Hepatocyte (in vitro differentiated cells): ENCODE results near the gene MYO18B. TPM values are rescaled to one million over a fixed set of nuclear protein-coding genes. Genes with fewer than 3 reads are reported as not detected.

ENCODE experiments used
- DNase-seq: peaks from one replicate; pipeline ENCODE4 v3.0.0-alpha.2; 2016; ENCODE audit warnings: low spot score
- H2AFZ ChIP-seq: fragments of 200-600 bp; sonication (generic); 2 replicates; pipeline ENCODE4 v1.6.0; 2016; ENCODE audit warnings: antibody characterized with exemption, mild to moderate bottlenecking
- H3K27ac ChIP-seq: fragments of 200-600 bp; sonication (generic); 2 replicates; pipeline ENCODE4 v1.5.1; 2016; ENCODE audit warnings: mild to moderate bottlenecking
- H3K27me3 ChIP-seq: fragments of 200-600 bp; sonication (generic); 2 replicates; pipeline ENCODE4 v1.6.1; 2016
- H3K36me3 ChIP-seq: fragments of 200-600 bp; sonication (generic); replicated peaks from 2 replicates; pipeline ENCODE4 v1.5.1; 2016; ENCODE audit warnings: low read depth; ENCODE audit not compliant: insufficient read depth
- H3K4me1 ChIP-seq: fragments of 200-600 bp; sonication (generic); 2 replicates; pipeline ENCODE4 v1.5.1; 2016; ENCODE audit warnings: mild to moderate bottlenecking, moderate library complexity; ENCODE audit not compliant: insufficient read depth
- H3K4me2 ChIP-seq: fragments of 200-600 bp; sonication (generic); 2 replicates; pipeline ENCODE4 v1.6.0; 2016
- H3K4me3 ChIP-seq: fragments of 200-600 bp; sonication (generic); 2 replicates; pipeline ENCODE4 v1.5.1; 2016; ENCODE audit warnings: mild to moderate bottlenecking
- H3K79me2 ChIP-seq: fragments of 200-600 bp; sonication (generic); 2 replicates; pipeline ENCODE4 v1.6.0; 2017; ENCODE audit warnings: mild to moderate bottlenecking
- H3K9me2 ChIP-seq: fragments of 200-600 bp; sonication (generic); replicated peaks from 2 replicates; pipeline ENCODE4 v1.6.0; 2017; ENCODE audit warnings: mild to moderate bottlenecking; ENCODE audit not compliant: insufficient read depth
- H3K9me3 ChIP-seq: fragments of 200-600 bp; sonication (generic); 2 replicates; pipeline ENCODE4 v1.5.1; 2016; ENCODE audit warnings: low read depth, mild to moderate bottlenecking
- H4K20me1 ChIP-seq: fragments of 200-600 bp; sonication (generic); 2 replicates; pipeline ENCODE4 v1.6.0; 2016; ENCODE audit warnings: mild to moderate bottlenecking; ENCODE audit not compliant: insufficient read depth, poor library complexity, severe bottlenecking
- CTCF ChIP-seq: fragments of 200-600 bp; sonication (generic); IDR thresholded peaks from 2 replicates; pipeline ENCODE4 v1.5.1; 2016; ENCODE audit warnings: antibody characterized with exemption, mild to moderate bottlenecking; ENCODE audit not compliant: poor library complexity
- EZH2 ChIP-seq: fragments of 200-600 bp; sonication (generic); IDR thresholded peaks from 2 replicates; pipeline ENCODE4 v1.6.1; 2016; ENCODE audit warnings: antibody characterized with exemption, mild to moderate bottlenecking, borderline replicate concordance
- EZH2phosphoT487 ChIP-seq: fragments of 200-600 bp; sonication (generic); IDR thresholded peaks from one replicate; pipeline ENCODE4 v1.6.1; 2018; ENCODE audit warnings: antibody characterized with exemption, mild to moderate bottlenecking, low read depth, moderate library complexity; ENCODE audit not compliant: unreplicated experiment, severe bottlenecking
- WGBS: methylation state at CpG from one replicate; pipeline ENCODE4 v1.1.6; 2016; ENCODE audit warnings: low lambda C conversion rate; ENCODE audit errors: missing lambda C conversion rate; 5-methylcytosine and 5-hydroxymethylcytosine counted together
- polyA plus RNA-seq: library from polyadenylated mRNA; unstranded; fragments of >200 nt; fragmentation: Nextera tagmentation; extraction: Ambion mirVana; gene quantifications from 2 replicates; pipeline ENCODE4 v1.2.1, GENCODE V29; 2016
- total RNA-seq: library from RNA; depleted of rRNA; stranded (reverse); fragments of >200 nt; gene quantifications from 2 replicates; pipeline ENCODE4 v1.2.3, GENCODE V29; 2014

The MYO18B gene
- total and polyA plus RNA-seq, 2 experiments from 2014 or later, result 0.23 TPM; not detected in 1

GRCh38 chr22:26050079-26050478 is 308.1 kb downstream of the MYO18B start:
- 82% methylated on average over 7 of the region's 7 CpGs for WGBS
- H3K4me2 ChIP-seq, result no peak overlapping the region
- no peaks in the 10 kb centered on the region for H3K36me3 ChIP-seq
- H3K79me2 ChIP-seq, result no peaks in the 10 kb centered on the region
- no peak overlapping the region for H3K27ac ChIP-seq
- no peak overlapping the region for H3K4me3 ChIP-seq
- peaks cover 21% of the 10 kb centered on the region for H3K27me3 ChIP-seq
- no peak for DNase-seq
- no peaks in the 10 kb centered on the region for H3K9me2 ChIP-seq
- H3K9me3 ChIP-seq, result no peaks in the 10 kb centered on the region
- no peaks in the 10 kb centered on the region for H3K4me1 ChIP-seq
- H2AFZ ChIP-seq, result no peak overlapping the region
- H4K20me1 ChIP-seq, result no peaks in the 10 kb centered on the region
- TF ChIP-seq EZH2phosphoT487, result no peak
- no peak for TF ChIP-seq EZH2
- TF ChIP-seq CTCF, result no peak

- WGBS, result 72% methylated on average over 4 of the region's 4 CpGs
- TF ChIP-seq EZH2phosphoT487, result no peak
- TF ChIP-seq CTCF, result no peak
- no peak for TF ChIP-seq EZH2
Observed at GRCh38 chr22:26053737-26054316, 311.8 kb downstream of the MYO18B start.

GRCh38 chr22:26054841-26055605 is 313.0 kb downstream of the MYO18B start:
- TF ChIP-seq EZH2phosphoT487 (no peak), CTCF (no peak), EZH2 (no peak)
- WGBS, result 45% methylated on average over 6 of the region's 6 CpGs
- no peak overlapping the region for H3K4me2 ChIP-seq
- H2AFZ ChIP-seq, result no peak overlapping the region
- H3K27ac ChIP-seq, result no peak overlapping the region
- H3K9me3 ChIP-seq, result no peaks in the 10 kb centered on the region
- H3K4me1 ChIP-seq, result no peaks in the 10 kb centered on the region
- DNase-seq, result no peak
- H3K27me3 ChIP-seq, result peaks cover 21% of the 10 kb centered on the region
- H3K4me3 ChIP-seq, result no peak overlapping the region
- H4K20me1 ChIP-seq, result no peaks in the 10 kb centered on the region
- no peaks in the 10 kb centered on the region for H3K79me2 ChIP-seq
- no peaks in the 10 kb centered on the region for H3K9me2 ChIP-seq
- H3K36me3 ChIP-seq, result no peaks in the 10 kb centered on the region

More at GRCh38 chr22:26053737-26054316, 311.8 kb downstream of the MYO18B start:
- Histone ChIP-seq H3K9me3 (no peaks in the 10 kb centered on the region), H3K9me2 (no peaks in the 10 kb centered on the region), H3K27me3 (peaks cover 21% of the 10 kb centered on the region), H3K79me2 (no peaks in the 10 kb centered on the region), H3K4me3 (no peak overlapping the region), H3K4me2 (no peak overlapping the region), H2AFZ (no peak overlapping the region), H4K20me1 (no peaks in the 10 kb centered on the region), H3K36me3 (no peaks in the 10 kb centered on the region), H3K27ac (no peak overlapping the region), H3K4me1 (no peaks in the 10 kb centered on the region)
- no peak for DNase-seq
